Measurements from ENCODE around the gene SLCO2A1.

The SLCO2A1 gene

DNA sequence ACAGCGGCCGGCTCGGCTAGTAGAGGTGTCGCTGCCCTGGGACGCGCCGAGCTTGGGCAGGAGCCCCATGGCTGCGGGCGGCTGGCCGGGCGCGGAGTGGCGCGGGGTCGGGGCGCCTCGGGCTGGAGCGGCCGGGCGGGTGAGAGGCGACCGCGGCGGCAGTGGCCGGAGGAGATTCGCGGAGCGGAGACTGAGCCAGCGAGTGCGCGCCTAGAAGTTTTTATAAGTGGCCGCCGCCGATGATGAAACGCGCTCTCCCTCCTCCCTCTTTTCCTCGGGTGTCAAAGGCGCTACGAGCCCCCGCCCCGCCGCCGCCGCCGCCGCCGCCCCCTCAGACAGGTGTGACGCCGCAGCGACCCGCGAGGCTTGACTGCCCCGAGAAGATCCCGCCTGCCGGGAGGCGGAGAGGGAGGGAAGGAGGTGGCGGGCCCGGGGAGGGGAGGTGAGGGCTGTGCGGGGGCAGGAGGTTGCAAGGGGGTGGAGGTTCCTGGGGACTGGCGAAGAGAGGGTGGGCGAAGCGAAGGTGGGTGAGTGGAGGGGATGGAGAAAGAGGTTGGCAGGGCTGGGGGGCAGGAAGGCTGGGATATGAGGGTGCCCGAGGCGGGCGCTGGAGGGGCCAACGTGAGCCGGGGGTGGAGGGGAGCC, at the start of gene SLCO2A1:
Gene SLCO2A1 (minus strand): TSS at position 192 of the 645 bp plus-strand sequence. CDS start 123 bp downstream, at position 69.
- Histone ChIP-seq H2AFZ (ENCODE audit: low read depth) (no peak within 1 kb of the TSS), H3K27ac (no peak within 1 kb of the TSS), H3K27me3 (ENCODE audit: insufficient read depth, low read depth) (no peaks in the 10 kb centered on the region), H3K4me2 (no peak within 1 kb of the TSS), H3K36me3 (ENCODE audit: insufficient read depth) (no peaks in the 10 kb centered on the region), H3K9ac (no peak within 1 kb of the TSS), H4K20me1 (ENCODE audit: insufficient read depth) (no peaks in the 10 kb centered on the region), H3K4me3 (IDR thresholded peaks at IDR 0.05; ENCODE audit: insufficient read depth, low read depth, low read length) (no peak within 1 kb of the TSS), H3K79me2 (ENCODE audit: insufficient read depth, low read depth) (no peaks in the 10 kb centered on the region), H3K4me1 (ENCODE audit: low read depth, poor library complexity, severe bottlenecking) (no peaks in the 10 kb centered on the region)
- TF ChIP-seq, protein P1, sequence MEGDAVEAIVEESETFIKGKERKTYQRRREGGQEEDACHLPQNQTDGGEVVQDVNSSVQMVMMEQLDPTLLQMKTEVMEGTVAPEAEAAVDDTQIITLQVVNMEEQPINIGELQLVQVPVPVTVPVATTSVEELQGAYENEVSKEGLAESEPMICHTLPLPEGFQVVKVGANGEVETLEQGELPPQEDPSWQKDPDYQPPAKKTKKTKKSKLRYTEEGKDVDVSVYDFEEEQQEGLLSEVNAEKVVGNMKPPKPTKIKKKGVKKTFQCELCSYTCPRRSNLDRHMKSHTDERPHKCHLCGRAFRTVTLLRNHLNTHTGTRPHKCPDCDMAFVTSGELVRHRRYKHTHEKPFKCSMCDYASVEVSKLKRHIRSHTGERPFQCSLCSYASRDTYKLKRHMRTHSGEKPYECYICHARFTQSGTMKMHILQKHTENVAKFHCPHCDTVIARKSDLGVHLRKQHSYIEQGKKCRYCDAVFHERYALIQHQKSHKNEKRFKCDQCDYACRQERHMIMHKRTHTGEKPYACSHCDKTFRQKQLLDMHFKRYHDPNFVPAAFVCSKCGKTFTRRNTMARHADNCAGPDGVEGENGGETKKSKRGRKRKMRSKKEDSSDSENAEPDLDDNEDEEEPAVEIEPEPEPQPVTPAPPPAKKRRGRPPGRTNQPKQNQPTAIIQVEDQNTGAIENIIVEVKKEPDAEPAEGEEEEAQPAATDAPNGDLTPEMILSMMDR (conservative IDR thresholded peaks at IDR 0.05; ENCODE audit: low read depth, low read length): no peak

DNA sequence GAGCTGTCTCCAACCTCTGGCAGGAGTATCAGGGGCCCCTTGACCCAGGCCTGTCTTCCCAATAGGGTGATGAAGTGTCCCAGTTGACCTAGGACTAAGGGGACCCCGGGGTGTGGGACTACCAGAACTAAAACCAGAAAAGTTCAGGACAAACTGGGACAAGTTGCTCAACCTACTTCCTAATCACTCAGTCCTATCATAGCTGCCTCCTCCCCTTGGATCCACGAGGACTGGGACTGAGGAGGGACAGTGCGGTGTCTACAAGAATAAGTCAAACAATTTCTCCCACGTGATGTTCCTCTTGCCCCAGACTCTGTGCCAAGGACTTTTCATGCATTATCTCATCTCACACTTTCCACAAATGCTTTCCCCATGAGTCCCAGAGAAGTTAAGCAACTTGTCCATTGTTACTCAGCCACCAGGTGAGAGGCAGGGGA, 49.4 kb upstream of the SLCO2A1 start:
- TF ChIP-seq, protein P1 (conservative IDR thresholded peaks at IDR 0.05; ENCODE audit: low read depth, low read length): no peak
- Histone ChIP-seq H3K36me3 (ENCODE audit: insufficient read depth) (no peaks in the 10 kb centered on the region), H3K4me3 (IDR thresholded peaks at IDR 0.05; ENCODE audit: insufficient read depth, low read depth, low read length) (no peak overlapping the region), H3K4me2 (no peak overlapping the region), H3K27ac (no peak overlapping the region), H3K9ac (no peak overlapping the region), H3K4me1 (ENCODE audit: low read depth, poor library complexity, severe bottlenecking) (no peaks in the 10 kb centered on the region), H3K27me3 (ENCODE audit: insufficient read depth, low read depth) (no peaks in the 10 kb centered on the region), H2AFZ (ENCODE audit: low read depth) (no peak overlapping the region), H3K79me2 (ENCODE audit: insufficient read depth, low read depth) (no peaks in the 10 kb centered on the region), H4K20me1 (ENCODE audit: insufficient read depth) (no peaks in the 10 kb centered on the region)

- Histone ChIP-seq H3K27ac (no peak overlapping the region), H4K20me1 (ENCODE audit: insufficient read depth) (no peaks in the 10 kb centered on the region), H2AFZ (ENCODE audit: low read depth) (no peak overlapping the region), H3K4me1 (ENCODE audit: low read depth, poor library complexity, severe bottlenecking) (no peaks in the 10 kb centered on the region), H3K4me3 (IDR thresholded peaks at IDR 0.05; ENCODE audit: insufficient read depth, low read depth, low read length) (no peak overlapping the region), H3K79me2 (ENCODE audit: insufficient read depth, low read depth) (no peaks in the 10 kb centered on the region), H3K4me2 (no peak overlapping the region), H3K27me3 (ENCODE audit: insufficient read depth, low read depth) (no peaks in the 10 kb centered on the region), H3K36me3 (ENCODE audit: insufficient read depth) (no peaks in the 10 kb centered on the region), H3K9ac (no peak overlapping the region)
- TF ChIP-seq, protein P1 (conservative IDR thresholded peaks at IDR 0.05; ENCODE audit: low read depth, low read length): no peak
These were observed 48.6 kb upstream of the SLCO2A1 start for GRCh38 chr3:134078169-134078831.

GRCh38 chr3:134077649-134078161, 48.0 kb upstream of the SLCO2A1 start:
- no peaks in the 10 kb centered on the region for H3K79me2 ChIP-seq (ENCODE audit: insufficient read depth, low read depth)
- H3K4me2 ChIP-seq: no peak overlapping the region
- no peaks in the 10 kb centered on the region for H3K4me1 ChIP-seq (ENCODE audit: low read depth, poor library complexity, severe bottlenecking)
- no peak overlapping the region for H3K4me3 ChIP-seq (IDR thresholded peaks at IDR 0.05; ENCODE audit: insufficient read depth, low read depth, low read length)
- H3K9ac ChIP-seq: no peak overlapping the region
- H4K20me1 ChIP-seq (ENCODE audit: insufficient read depth): no peaks in the 10 kb centered on the region
- H3K36me3 ChIP-seq (ENCODE audit: insufficient read depth): no peaks in the 10 kb centered on the region
- TF ChIP-seq, protein P1 (conservative IDR thresholded peaks at IDR 0.05; ENCODE audit: low read depth, low read length): no peak
- H3K27ac ChIP-seq: no peak overlapping the region
- no peaks in the 10 kb centered on the region for H3K27me3 ChIP-seq (ENCODE audit: insufficient read depth, low read depth)
- no peak overlapping the region for H2AFZ ChIP-seq (ENCODE audit: low read depth)

All from KMS-11 (cell line).